Measurements from ENCODE around the gene KDM4C. TPM values are rescaled to one million over a fixed set of nuclear protein-coding genes. Genes with fewer than 3 reads are reported as not detected.

The KDM4C gene
- total RNA-seq, 1 donor from 2014 or later, result 18.2 TPM

DNA sequence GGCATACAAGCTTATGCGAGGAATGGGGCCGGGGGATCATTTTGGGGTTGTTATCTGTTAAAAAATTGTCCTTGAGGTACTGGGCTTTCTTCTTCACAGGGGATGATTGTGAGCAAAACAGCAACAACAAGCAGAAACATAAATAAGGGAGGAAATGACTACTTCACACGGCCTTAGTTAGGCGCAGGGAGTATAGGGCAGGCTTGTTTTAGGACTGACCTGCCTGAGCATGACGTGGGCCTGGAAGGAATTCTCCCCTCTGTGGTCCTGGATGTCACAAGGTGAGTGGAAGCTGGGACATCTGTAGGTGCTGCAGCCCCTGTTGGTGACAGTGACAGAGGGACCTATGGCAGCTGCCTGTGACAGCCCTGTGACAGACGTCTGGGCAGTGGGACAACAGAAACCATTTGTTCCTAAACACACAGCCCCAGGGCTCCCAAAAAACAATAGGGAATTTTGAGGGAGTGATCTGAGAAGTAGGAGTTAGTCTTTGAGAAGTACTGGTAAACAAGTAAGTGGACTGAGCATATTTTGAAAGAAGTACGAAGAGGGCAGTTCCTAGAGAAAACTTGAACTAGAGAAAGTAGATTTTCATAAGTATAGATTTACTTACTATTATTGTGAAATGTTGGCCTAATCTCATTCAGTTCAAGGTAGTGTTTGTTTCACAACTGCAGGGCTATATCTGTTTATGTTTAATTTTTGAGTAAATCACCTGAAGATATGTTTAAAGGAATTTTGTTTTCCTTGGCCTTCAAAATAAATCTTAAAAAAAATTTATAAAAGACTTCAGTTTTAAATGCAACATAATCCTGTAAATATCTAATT, 113.1 kb downstream of the KDM4C start:
- H2AFZ ChIP-seq (ENCODE audit: low read depth, low read length), result no peak overlapping the region
- H3K79me2 ChIP-seq (ENCODE audit: insufficient read depth, low read length), result peaks cover 4% of the 10 kb centered on the region
- FAIRE-seq, result no peak
- Mint-ChIP-seq H3K4me1 (ENCODE audit: low read depth, unreplicated experiment) (peaks cover 17% of the 10 kb centered on the region), H3K9me3 (ENCODE audit: unreplicated experiment) (no peaks in the 10 kb centered on the region), H3K27ac (ENCODE audit: unreplicated experiment) (peak overlapping the region; percentile 35), H3K27me3 (ENCODE audit: low read depth, unreplicated experiment) (no peaks in the 10 kb centered on the region), H3K4me3 (ENCODE audit: unreplicated experiment) (no peak overlapping the region), H3K36me3 (ENCODE audit: low read depth, unreplicated experiment) (peaks cover 8% of the 10 kb centered on the region)
- H3K4me3 ChIP-seq (ENCODE audit: insufficient read depth, low read depth, low read length), result no peak overlapping the region
- DNase-seq (ENCODE audit: low read depth), result no peak
- no peak overlapping the region for H3K27ac ChIP-seq (ENCODE audit: low read depth, low read length)
- H3K36me3 ChIP-seq (ENCODE audit: insufficient read depth, low read length), result no peaks in the 10 kb centered on the region
- no peak overlapping the region for H3K4me2 ChIP-seq (ENCODE audit: low read length)
- H3K9ac ChIP-seq (ENCODE audit: low read length), result no peak overlapping the region
- H4K20me1 ChIP-seq (ENCODE audit: insufficient read depth, low read length), result no peaks in the 10 kb centered on the region
- TF ChIP-seq, protein P1, sequence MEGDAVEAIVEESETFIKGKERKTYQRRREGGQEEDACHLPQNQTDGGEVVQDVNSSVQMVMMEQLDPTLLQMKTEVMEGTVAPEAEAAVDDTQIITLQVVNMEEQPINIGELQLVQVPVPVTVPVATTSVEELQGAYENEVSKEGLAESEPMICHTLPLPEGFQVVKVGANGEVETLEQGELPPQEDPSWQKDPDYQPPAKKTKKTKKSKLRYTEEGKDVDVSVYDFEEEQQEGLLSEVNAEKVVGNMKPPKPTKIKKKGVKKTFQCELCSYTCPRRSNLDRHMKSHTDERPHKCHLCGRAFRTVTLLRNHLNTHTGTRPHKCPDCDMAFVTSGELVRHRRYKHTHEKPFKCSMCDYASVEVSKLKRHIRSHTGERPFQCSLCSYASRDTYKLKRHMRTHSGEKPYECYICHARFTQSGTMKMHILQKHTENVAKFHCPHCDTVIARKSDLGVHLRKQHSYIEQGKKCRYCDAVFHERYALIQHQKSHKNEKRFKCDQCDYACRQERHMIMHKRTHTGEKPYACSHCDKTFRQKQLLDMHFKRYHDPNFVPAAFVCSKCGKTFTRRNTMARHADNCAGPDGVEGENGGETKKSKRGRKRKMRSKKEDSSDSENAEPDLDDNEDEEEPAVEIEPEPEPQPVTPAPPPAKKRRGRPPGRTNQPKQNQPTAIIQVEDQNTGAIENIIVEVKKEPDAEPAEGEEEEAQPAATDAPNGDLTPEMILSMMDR (IDR thresholded peaks at IDR 0.05; ENCODE audit: insufficient read depth, low read depth, low read length), result no peak
- TF ChIP-seq EZH2 (IDR thresholded peaks at IDR 0.05; ENCODE audit: insufficient read depth, low read length), result no peak
- H3K4me1 ChIP-seq (ENCODE audit: insufficient read depth, low read length), result peaks cover 9% of the 10 kb centered on the region
- no peaks in the 10 kb centered on the region for H3K9me3 ChIP-seq (ENCODE audit: insufficient read depth, low read depth, low read length)
- H3K27me3 ChIP-seq (ENCODE audit: insufficient read depth, low read length), result no peaks in the 10 kb centered on the region

DNA sequence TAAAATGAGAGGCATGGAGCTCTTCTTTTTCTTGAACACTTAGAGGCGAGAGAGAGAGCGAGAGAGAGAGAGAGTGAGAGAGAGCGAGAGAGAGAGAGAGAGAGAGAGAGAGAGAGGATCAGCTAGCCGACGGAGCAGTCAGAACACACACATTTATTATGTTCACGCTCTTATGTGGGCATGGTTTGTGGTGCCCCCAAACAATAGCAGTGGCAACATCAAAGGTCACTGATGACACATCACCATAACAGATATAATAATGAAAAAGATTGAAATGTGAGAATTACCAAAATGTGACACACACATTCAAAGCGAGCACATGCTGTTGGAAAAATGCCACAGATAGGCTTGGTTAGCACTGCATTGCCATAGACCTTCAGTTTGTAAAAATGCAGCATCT, 116.1 kb downstream of the KDM4C start:
- Mint-ChIP-seq H3K4me1 (ENCODE audit: low read depth, unreplicated experiment) (peaks cover 25% of the 10 kb centered on the region), H3K36me3 (ENCODE audit: low read depth, unreplicated experiment) (no peaks in the 10 kb centered on the region), H3K27me3 (ENCODE audit: low read depth, unreplicated experiment) (no peaks in the 10 kb centered on the region), H3K27ac (ENCODE audit: unreplicated experiment) (no peak overlapping the region), H3K9me3 (ENCODE audit: unreplicated experiment) (no peaks in the 10 kb centered on the region), H3K4me3 (ENCODE audit: unreplicated experiment) (no peak overlapping the region)
- H3K9me3 ChIP-seq (ENCODE audit: insufficient read depth, low read depth, low read length), result no peaks in the 10 kb centered on the region
- H3K4me2 ChIP-seq (ENCODE audit: low read length), result peak overlapping the region; percentile 37
- no peak overlapping the region for H3K4me3 ChIP-seq (ENCODE audit: insufficient read depth, low read depth, low read length)
- peak overlapping the region; percentile 44 for H2AFZ ChIP-seq (ENCODE audit: low read depth, low read length)
- H3K9ac ChIP-seq (ENCODE audit: low read length), result no peak overlapping the region
- no peak overlapping the region for H3K27ac ChIP-seq (ENCODE audit: low read depth, low read length)
- DNase-seq (ENCODE audit: low read depth) (peak; percentile 51), FAIRE-seq (no peak)
- no peaks in the 10 kb centered on the region for H3K36me3 ChIP-seq (ENCODE audit: insufficient read depth, low read length)
- H4K20me1 ChIP-seq (ENCODE audit: insufficient read depth, low read length), result no peaks in the 10 kb centered on the region
- H3K4me1 ChIP-seq (ENCODE audit: insufficient read depth, low read length), result peaks cover 13% of the 10 kb centered on the region
- H3K79me2 ChIP-seq (ENCODE audit: insufficient read depth, low read length), result peaks cover 10% of the 10 kb centered on the region
- no peaks in the 10 kb centered on the region for H3K27me3 ChIP-seq (ENCODE audit: insufficient read depth, low read length)
- TF ChIP-seq, protein P1 (IDR thresholded peaks at IDR 0.05; ENCODE audit: insufficient read depth, low read depth, low read length), result no peak
- TF ChIP-seq EZH2 (IDR thresholded peaks at IDR 0.05; ENCODE audit: insufficient read depth, low read length), result no peak
